Hepatocyte (in vitro differentiated cells): ENCODE data around the gene MINDY4B.

Source experiments
- CTCF ChIP-seq: fragments of 200-600 bp; sonication (generic); IDR thresholded peaks from 2 replicates; pipeline ENCODE4 v1.5.1; 2016; ENCODE audit warnings: antibody characterized with exemption, mild to moderate bottlenecking; ENCODE audit not compliant: poor library complexity
- EZH2 ChIP-seq: fragments of 200-600 bp; sonication (generic); IDR thresholded peaks from 2 replicates; pipeline ENCODE4 v1.6.1; 2016; ENCODE audit warnings: antibody characterized with exemption, mild to moderate bottlenecking, borderline replicate concordance
- EZH2phosphoT487 ChIP-seq: fragments of 200-600 bp; sonication (generic); IDR thresholded peaks from one replicate; pipeline ENCODE4 v1.6.1; 2018; ENCODE audit warnings: antibody characterized with exemption, mild to moderate bottlenecking, low read depth, moderate library complexity; ENCODE audit not compliant: unreplicated experiment, severe bottlenecking

- TF ChIP-seq CTCF = peak; percentile 63
- TF ChIP-seq EZH2 = no peak
- TF ChIP-seq EZH2phosphoT487 = no peak
Observed at GRCh38 chr3:150925751-150926201, 20.5 kb upstream of the MINDY4B start.
